DOHH2 (cell line): ENCODE measurements around the gene PLXNA2.

Source experiments
- EZH2phosphoT487 ChIP-seq: fragments of 200-600 bp; sonication (generic); IDR thresholded peaks from 2 replicates; pipeline ENCODE4 v1.6.1; 2017; ENCODE audit warnings: borderline replicate concordance, mild to moderate bottlenecking, antibody characterized with exemption, low read length, moderate library complexity, mixed read lengths
- TF ChIP-seq, protein P1 (sequence below): fragments of 200-600 bp; sonication (generic); IDR thresholded peaks from one replicate; pipeline ENCODE4 v1.5.1; 2014; ENCODE audit warnings: antibody characterized with exemption, mild to moderate bottlenecking, low read depth, low read length; ENCODE audit not compliant: poor library complexity, severe bottlenecking

DNA sequence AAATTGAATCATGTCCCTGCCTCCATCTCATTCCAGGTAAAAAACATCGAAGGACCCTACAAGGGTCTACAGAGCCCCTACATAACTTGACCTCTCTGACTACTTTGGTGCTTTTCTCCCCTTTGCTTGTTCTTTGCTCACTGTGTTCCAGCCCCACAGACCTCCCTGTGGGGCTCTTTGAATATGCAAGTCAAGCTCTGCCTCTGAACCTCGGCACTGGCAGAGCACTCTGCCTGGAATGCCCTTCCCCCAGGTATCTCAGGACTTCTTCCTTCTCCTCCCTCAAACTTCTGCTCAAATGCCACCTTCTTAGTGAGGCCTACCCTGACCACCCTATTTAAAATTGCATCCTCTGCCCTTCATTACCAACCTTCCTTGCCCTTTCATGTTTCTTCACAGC lies 245.5 kb downstream of the PLXNA2 start:
- TF ChIP-seq, protein P1, sequence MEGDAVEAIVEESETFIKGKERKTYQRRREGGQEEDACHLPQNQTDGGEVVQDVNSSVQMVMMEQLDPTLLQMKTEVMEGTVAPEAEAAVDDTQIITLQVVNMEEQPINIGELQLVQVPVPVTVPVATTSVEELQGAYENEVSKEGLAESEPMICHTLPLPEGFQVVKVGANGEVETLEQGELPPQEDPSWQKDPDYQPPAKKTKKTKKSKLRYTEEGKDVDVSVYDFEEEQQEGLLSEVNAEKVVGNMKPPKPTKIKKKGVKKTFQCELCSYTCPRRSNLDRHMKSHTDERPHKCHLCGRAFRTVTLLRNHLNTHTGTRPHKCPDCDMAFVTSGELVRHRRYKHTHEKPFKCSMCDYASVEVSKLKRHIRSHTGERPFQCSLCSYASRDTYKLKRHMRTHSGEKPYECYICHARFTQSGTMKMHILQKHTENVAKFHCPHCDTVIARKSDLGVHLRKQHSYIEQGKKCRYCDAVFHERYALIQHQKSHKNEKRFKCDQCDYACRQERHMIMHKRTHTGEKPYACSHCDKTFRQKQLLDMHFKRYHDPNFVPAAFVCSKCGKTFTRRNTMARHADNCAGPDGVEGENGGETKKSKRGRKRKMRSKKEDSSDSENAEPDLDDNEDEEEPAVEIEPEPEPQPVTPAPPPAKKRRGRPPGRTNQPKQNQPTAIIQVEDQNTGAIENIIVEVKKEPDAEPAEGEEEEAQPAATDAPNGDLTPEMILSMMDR: no peak
- TF ChIP-seq EZH2phosphoT487: no peak
